Right ventricle myocardium inferior (tissue), 1 donor: ENCODE data around the gene BCOR. TPM values are rescaled to one million over a fixed set of nuclear protein-coding genes. Genes with fewer than 3 reads are reported as not detected.

Experiments used
- ATAC-seq: fragments of 200-7000 bp; cut with Tn5 transposase; one replicate; pipeline ENCODE4 v1.9.1; 2020; ENCODE audit warnings: mild to moderate bottlenecking, moderate library complexity
- DNase-seq: peaks from one replicate; pipeline ENCODE4 v3.0.0; 2021; ENCODE audit errors: missing footprints
- intact Hi-C: fragments of 100-400 bp; cut with DNase I; formaldehyde crosslinking; loops from one replicate; pipeline ENCODE4 v1.11.0; 2022
- total RNA-seq: library from RNA; stranded (reverse); fragmentation: NEBNext Ultra II Directional; extraction: Animal tissue kit (Norgen Biotek cat#: 25700); gene quantifications from one replicate; pipeline ENCODE4 v1.2.1, GENCODE V29; 2021
- donor health status: DM: no; HTN: yes; CAD: no; lungs with severe emphysema.

The BCOR gene
- total RNA-seq, 1 donor from 2014 or later = 16.9 TPM

DNA sequence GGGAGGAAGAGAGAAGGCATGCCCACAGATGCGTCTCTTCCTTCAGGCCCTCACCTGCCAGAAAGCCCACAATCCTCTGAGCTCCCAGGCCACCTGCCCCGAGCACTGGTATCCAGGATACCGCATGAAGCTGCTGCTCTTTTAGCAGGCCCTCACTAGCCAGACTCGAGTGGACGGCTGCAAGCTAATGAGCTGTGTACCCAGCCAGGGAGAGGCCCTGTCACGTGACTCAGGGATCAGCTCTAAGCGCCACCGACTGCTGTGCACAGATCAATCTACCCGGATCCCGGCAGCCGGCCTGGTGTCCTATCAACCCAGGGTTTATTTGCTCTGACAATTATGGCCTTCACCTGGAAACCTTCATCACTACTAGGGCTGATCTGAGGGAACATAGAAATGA, 39.0 kb downstream of the BCOR start:
- DNase-seq (no peak), ATAC-seq (no peak)
- intact Hi-C loops = no loop called here

DNA sequence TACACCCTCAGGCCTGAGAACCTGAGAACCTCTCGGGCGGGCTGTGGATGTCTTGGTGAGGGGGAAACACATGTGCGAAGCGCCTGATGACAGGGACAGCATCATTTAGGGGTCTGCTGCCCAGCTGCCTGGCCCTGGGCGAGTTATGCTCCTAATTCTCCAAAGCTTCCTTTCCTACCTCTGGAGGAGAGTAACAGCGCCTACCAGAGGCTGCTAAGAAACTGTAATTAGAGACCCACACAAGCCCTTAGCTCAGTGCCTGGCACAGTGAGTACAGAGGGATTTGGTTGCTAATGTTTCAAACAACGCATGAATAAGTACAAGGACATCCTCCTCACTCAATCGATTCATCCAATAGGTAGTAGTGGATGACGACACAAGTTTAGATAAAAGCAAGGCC, 40.4 kb downstream of the BCOR start:
- intact Hi-C loops = no loop called here
- ATAC-seq (no peak), DNase-seq (no peak)

DNA sequence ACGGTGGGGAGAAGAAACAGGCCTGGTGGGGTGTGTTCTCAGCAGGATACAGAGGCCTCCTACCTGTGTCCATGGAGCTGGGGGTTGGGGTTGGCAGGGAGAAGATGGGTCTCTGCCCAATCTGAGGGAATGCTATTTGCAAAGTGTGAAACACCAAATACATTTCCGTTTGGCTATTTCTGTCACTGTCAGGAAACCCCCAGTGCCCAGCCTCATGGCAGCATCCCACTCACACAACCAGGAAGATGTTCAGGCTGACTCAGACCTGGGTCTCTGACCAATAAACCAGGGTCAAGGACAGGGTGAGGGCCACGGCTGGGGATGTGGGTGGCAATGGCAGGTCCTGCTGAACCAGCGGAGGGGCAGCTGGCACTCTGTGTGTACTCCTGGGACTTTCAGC, 41.3 kb downstream of the BCOR start:
- intact Hi-C loops = no loop called here
- DNase-seq (no peak), ATAC-seq (no peak)

DNA sequence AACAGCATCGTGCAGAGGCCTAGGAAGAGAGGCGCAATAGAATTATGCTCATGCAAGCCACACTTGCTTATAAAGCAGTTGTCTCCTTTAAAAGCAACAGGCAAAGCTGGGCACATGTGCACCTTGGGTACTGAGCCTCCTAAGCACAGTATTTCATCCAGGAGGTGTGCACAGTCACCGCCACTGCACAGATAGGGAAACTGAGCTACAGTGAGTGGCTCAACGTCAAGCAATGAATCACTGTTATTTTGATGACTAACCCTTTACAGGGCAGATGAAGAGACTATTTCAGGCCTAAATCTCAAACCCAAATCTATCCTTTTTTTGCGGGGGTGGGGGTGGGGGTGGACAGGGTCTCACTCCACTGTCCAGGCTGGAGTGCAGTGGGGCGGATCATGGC, 42.3 kb downstream of the BCOR start:
- DNase-seq (no peak), ATAC-seq (no peak)
- intact Hi-C loops = no loop called here

DNA sequence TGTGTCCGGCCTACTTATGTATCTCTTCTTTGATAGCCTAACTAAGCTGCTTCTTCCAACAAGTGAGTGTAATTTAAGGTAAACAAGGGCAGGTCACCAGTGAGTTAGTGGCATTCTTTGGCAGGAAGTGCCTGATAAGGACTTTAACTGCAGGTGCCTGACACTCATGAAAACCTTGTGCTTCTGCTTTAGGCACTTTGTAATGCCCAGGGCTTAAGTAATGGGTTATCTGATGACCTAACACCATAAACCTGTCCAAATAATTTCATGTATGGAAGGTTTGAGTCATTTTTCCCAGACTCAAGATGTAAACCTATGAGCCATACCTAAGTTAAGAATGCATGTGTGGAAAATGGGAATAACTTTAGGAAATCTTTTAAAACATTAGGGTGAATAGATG, 43.0 kb downstream of the BCOR start:
- DNase-seq = no peak
- intact Hi-C loops = no loop called here
- no peak for ATAC-seq

DNA sequence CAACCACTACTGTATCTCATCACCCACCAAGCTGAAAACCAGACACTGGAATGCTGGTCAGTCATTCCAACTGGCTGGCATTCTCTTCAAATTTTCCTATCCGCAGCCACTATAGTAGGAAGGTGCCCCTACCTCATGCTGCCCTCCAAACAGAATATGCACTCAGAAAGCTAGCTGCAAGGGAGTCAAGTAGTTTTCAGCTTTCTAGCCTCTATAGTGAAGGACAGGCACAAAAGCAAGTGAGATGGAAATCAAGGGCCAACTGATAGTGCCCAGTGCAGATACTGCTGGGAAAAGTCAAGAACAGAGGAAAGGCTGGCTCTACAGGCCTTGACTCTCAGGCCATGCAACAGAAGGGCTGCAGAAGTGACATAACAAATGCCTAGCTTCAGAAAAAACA, 47.2 kb downstream of the BCOR start:
- DNase-seq (no peak), ATAC-seq (no peak)
- intact Hi-C loops = no loop called here

DNA sequence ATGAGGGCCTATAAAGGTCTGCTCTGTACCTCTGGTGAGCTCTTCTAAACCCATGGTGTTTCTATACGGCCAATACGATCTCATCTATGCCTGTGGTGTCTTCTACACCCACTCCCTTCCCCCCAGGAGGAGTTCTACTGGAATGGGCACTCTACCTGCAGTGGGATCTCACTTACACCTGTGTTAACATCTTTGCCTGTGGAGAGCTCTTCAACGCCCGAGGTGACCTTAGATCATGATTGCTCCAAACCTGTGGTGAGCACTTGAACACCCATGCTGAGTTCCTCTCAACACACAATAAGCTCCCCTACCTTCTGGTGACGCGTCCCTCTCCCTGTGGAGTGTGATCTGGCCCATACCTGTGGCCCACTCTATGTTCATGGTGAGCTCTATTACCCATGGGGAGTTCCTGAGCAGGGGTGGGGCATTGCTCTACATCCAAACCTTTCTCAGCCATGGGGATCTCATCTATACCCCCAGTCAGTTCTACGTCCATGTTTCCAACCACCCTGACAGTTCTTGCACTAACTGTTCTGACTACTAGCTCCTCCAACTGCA, 48.6 kb downstream of the BCOR start:
- DNase-seq (no peak), ATAC-seq (no peak)
- intact Hi-C loops = no loop called here

DNA sequence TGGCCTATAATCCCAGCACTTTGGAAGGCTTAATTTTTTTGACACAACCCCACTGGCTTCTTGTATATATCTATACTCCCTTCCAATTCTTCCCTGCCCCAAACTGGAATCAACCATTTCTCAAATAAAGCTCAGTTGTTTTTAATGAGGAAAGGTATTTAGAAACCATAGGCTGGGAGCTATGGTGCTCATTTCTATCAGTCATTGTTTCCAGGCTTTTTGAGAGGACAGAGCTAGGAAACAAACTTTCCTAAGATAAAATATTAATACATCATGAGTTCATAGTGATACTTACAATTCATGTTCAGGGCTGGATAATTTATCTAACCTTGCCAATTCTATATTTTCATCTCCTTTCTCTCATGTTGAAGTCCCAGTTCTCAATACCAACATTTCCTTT, 50.3 kb downstream of the BCOR start:
- ATAC-seq (no peak), DNase-seq (no peak)
- intact Hi-C loops = no loop called here

DNA sequence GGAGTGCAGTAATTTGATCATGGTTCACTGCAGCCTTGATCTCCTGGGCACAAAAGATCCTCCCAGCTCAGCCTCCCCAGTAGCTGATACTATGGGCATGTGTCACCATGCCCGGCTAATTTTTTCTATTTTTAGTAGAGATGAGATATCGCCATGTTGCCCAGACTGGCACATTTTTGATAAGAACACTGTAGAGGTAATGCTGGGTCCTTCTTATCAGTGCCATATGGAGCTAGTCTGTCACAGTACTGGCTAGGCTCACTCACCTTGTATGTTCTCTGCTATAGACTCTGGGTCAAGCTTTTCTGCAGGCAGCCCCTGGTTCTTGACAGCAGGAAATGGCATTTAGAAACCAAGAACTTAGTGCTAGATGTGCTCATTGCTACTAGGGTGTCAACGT, 53.9 kb downstream of the BCOR start:
- intact Hi-C loops = no loop called here
- DNase-seq = no peak
- no peak for ATAC-seq

DNA sequence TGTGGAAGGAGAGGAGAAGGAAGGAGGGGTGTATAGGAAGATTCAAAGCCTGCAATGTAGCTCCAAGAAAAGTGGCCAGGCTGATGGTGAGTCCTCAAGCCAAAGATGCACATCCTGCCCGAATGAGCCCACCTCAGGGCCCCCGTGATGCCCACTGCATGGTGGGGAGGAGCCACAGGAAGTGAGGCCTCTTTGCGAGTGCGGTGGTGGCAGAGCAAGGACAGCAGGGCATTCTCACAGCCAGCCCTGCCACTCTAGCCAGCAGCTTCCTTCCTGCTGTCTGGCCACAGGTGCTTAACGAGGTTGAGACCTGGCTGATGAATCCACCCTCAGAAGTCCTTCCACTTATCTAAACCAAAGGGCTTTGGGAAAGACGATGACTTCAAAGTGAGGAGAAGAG, 55.8 kb downstream of the BCOR start:
- ATAC-seq (no peak), DNase-seq (no peak)
- intact Hi-C loops = no loop called here

DNA sequence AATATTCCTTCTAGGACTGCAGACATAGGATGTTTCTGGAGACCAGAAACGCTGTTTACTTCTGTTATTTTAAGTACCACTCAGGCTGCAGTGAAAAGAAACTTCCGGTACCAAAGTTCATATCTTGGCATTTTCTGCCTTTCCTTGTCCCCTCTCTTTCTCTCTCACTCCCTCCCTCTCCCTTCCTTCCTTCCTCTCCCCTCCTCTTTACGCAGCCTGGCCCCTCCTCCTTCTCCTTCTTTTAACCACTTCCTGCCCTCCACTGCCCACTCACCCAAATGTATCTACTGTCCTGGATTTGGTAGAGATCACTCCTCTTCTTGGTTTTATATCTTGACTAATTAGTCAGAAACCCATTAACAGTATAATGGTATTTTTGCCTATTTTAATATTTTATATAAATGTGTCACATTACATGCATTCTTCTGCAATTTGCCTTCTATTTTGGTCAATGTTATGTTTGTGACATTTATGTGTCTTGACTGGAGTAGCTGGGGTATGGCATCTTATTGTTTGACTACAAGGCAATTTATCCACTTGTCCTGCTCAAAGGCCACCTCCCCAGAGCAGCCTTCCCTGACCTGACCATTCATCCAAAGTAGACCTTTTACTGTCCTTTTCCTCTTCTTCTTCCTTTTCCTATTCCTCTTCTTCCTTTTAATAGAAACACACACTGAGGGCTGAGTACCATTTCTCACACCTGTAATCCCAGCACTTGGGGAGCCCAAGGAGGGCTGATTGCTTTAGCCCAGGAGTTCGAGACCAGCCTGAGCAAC, 56.9 kb downstream of the BCOR start:
- ATAC-seq = no peak
- intact Hi-C loops = no loop called here
- no peak for DNase-seq

DNA sequence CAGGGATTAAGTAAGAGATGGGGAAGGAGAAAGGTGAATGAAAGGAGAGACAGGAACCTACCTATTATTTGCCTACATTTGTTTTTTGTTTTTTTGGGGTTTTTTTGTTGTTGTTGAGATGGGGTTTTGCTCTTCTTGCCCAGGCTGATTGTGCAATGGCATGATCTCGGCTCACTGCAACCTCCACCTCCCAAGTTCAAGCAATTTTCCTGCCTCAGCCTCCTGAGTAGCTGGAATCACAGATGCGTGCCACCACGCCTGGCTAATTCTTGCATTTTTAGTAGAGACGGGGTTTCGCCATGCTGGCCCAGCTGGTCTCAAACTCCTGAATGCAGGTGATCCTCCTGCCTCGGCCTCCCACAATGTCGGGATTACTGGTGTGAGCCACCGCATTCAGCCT, 57.9 kb downstream of the BCOR start:
- intact Hi-C loops = no loop called here
- ATAC-seq (no peak), DNase-seq (no peak)

DNA sequence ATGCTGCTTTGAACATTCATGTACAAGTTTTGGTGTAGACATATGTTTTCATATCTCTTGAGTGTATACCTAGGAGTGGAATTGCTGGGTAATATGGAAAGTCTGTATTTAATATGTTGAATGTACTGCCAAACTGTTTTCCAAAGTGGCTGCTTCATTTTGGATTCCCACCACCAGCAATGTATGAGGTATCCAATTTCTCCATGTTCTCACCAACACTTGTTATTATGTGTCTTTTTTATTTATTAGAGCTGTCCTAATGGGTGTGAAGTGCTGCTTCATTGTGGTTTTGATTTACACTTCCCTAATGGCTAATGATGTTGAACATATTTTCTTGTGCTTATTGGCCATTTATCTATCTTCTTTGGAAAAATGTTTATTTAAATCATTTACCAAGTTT, 60.4 kb downstream of the BCOR start:
- intact Hi-C loops = no loop called here
- DNase-seq (no peak), ATAC-seq (no peak)

DNA sequence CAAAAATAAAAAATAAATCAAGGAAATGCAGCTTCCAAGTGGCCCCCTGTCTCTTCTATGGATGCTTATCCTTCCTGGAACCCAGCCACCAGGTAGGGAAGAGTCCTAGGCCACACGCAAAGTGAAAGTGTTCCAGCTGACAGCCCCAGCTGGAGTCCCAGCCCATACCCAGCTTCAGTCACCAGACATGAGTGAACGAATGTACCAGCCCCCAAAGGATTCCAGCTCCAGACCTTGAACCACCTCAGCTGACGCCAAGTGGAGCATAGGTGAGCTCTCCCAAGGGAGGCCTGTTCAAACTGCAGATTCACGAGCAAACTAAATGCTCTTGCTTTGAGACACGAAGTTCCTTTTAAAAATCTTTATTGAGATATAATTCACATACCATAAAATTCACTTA, 62.0 kb downstream of the BCOR start:
- DNase-seq (no peak), ATAC-seq (no peak)
- intact Hi-C loops = no loop called here

DNA sequence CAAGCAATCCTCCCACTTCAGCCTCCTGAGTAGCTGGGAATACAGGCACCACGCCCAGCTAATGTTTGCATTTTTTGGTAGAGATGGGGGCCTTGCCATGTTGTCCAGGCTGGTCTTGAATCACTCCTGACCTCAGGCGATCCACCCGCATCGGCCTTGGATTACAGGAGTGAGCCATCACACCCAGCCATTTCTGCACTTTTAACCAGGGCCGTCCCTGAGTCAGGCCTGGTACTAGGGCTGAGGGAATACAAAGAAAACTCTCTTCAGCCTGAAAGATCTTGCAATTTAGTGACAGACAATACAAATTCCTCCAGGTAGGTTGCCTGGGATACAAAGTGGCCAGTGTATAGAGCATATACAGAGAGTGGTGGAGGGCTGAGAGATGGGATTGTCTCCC, 65.8 kb downstream of the BCOR start:
- ATAC-seq (no peak), DNase-seq (no peak)
- intact Hi-C loops = no loop called here

DNA sequence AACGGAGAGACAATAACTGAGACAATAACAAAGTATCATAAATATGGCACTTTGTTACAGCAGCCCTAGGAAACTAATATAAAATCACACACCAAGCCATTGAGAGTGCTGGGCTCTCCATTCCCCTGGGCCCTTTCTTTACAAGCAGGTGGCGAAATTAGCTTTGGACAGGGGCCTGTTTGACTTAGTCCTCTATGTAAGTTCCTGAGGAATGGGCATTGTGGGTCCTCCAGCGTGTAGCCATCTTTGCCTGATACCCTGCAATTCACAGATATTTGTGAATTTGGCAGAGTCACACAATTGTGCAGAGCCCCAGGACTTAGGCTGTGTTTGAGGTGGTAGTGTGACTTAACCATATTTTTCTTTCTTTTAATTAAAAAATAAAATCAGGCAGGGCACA, 67.6 kb downstream of the BCOR start:
- ATAC-seq (no peak), DNase-seq (no peak)
- intact Hi-C loops = no loop called here

DNA sequence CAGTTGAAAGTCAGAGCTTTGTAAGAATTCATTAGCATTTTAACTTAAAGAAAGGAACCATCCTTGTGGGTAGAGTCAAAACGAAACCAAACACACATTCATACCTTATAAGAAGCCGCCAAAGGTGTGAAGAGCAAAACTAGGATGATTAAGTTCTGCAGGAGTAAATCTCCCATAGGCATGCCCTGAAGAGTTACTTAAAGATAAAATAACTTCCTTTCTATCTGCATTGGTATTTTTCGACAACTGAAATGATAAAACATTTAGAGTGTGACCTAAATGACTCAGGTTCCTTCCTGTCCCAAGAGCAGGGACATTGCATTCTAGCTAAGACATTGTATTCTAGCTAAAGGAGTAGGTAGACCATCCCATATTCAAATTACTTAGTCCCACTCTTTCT, 75.3 kb downstream of the BCOR start:
- no peak for ATAC-seq
- intact Hi-C loops = no loop called here
- no peak for DNase-seq

DNA sequence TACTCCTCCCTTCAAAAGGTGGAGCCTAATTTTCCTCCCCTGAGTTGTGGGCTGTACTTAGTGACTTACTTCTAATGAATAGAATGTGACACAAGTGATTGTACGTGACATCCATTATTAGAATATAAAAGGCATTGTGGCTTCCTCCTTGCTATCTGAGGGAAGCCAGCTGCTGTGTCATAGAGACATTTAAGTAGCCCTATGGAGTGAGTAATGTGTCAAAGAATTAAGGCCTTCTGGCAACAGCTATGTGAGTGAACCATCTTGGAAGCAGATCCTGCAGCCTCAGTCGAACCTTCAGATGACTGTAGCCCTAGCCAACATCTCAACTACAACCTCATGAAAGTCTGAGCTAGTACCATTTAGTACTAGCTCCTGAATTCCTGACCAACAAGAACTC, 76.1 kb downstream of the BCOR start:
- no peak for DNase-seq
- ATAC-seq = no peak
- intact Hi-C loops = no loop called here

DNA sequence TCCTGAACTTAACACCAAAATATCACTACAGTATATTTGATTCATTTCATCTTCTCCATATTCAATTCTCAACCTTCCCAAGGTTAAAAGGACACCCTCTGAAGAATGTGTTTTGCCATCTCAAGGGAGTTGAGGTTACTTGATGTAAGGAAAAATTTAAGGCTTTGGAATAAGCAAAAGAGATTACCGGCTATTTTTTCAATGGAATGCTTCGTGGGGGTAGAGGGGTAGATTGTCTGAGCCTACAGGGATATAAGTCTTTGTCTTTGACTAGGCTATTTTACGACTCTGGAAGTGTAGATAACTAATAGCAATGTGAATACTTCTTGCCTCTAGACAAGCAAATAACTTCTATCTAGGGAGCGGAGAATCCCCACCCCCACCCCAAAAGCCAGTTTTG, 78.2 kb downstream of the BCOR start:
- DNase-seq = no peak
- no peak for ATAC-seq
- intact Hi-C loops = loop anchor here (10.0 kb wide), 1 partner anchor 285 kb away; no protein-coding TSS in a partner anchor

DNA sequence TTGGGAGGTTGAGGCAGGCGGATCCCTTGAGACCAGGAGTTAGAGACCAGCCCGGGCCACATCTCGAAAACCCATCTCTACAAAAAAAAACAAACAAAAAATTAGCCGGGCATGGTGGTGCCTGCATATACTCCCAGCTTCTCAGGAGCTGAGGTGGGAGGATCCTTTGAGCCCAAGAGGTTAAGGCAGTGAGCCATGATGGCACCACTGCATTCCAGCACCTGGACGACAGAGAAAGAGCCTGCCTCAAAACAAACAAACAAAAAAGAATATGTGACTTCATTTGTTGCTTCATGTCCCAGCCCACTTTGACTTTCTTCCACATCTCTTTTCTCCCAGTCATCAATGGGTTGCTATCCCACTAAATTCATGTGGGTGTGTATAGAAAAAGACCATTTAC, 79.7 kb downstream of the BCOR start:
- no peak for ATAC-seq
- no peak for DNase-seq
- intact Hi-C loops = loop anchor here (10.0 kb wide), 1 partner anchor 283 kb away; no protein-coding TSS in a partner anchor

DNA sequence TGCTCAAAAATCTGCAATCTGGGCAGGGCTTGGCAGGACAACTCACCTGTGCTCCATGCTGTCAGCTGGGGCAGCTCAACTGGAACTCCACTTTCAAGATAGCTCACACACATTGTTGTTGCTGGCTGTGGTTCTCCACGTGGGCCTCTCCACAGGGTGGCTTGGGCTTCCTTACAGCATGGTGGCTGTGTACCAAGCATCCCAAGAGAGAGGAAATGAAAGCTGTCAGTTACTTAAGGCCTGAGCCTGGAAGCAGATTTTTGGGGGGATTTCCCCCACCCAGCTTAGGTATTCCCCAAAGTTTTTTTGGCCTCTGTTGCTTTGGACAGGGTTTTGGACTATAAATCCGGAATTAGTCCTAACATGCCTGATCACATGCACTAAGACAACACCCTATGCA, 81.0 kb downstream of the BCOR start:
- ATAC-seq (no peak), DNase-seq (no peak)
- intact Hi-C loops = loop anchor here (10.0 kb wide), 1 partner anchor 282 kb away; no protein-coding TSS in a partner anchor
